IMR-90 (cell line): ENCODE results near the gene UBE2M.

ENCODE experiments used
- CEBPB ChIP-seq: IDR thresholded peaks from 2 replicates; pipeline ENCODE4 v1.6.1; 2012; ENCODE audit warnings: low read depth, low read length, improper control_type of control experiment
- CHD1 ChIP-seq: IDR thresholded peaks from 2 replicates; pipeline ENCODE4 v1.6.1; 2012; ENCODE audit warnings: low read depth, low read length, improper control_type of control experiment
- FOS ChIP-seq: fragments of 150-350 bp; IDR thresholded peaks from 2 replicates; pipeline ENCODE4 v1.6.1; 2016; ENCODE audit warnings: low read depth, low read length
- MAFK ChIP-seq: IDR thresholded peaks from 2 replicates; pipeline ENCODE4 v1.6.1; 2012; ENCODE audit warnings: low read depth, low read length, improper control_type of control experiment
- MAZ ChIP-seq: IDR thresholded peaks from 2 replicates; pipeline ENCODE4 v1.6.1; 2012; ENCODE audit warnings: low read depth, mild to moderate bottlenecking, low read length, improper control_type of control experiment, moderate library complexity, borderline replicate concordance
- MXI1 ChIP-seq: IDR thresholded peaks from 2 replicates; pipeline ENCODE4 v1.6.1; 2012; ENCODE audit warnings: low read depth, mild to moderate bottlenecking, low read length, moderate library complexity, borderline replicate concordance
- NFE2L2 ChIP-seq: fragments of 150-350 bp; IDR thresholded peaks from 2 replicates; pipeline ENCODE4 v1.6.1; 2016; ENCODE audit warnings: low read depth, mild to moderate bottlenecking, low read length
- POLR2A ChIP-seq: IDR thresholded peaks from 2 replicates; pipeline ENCODE4 v1.6.1; 2012; ENCODE audit warnings: mild to moderate bottlenecking, low read depth, low read length
- RAD21 ChIP-seq: IDR thresholded peaks from 2 replicates; pipeline ENCODE4 v1.6.1; 2012; ENCODE audit warnings: low read length, improper control_type of control experiment
- RCOR1 ChIP-seq: IDR thresholded peaks from 2 replicates; pipeline ENCODE4 v1.6.1; 2012; ENCODE audit warnings: mild to moderate bottlenecking, low read length, improper control_type of control experiment; ENCODE audit not compliant: insufficient replicate concordance
- RFX5 ChIP-seq: IDR thresholded peaks from 2 replicates; pipeline ENCODE4 v1.8.0; 2012; ENCODE audit warnings: low read depth, mild to moderate bottlenecking, low read length, moderate library complexity
- TF ChIP-seq, protein P1 (sequence below): conservative IDR thresholded peaks from 2 replicates; pipeline ENCODE4 v1.5.1; 2012; ENCODE audit warnings: mild to moderate bottlenecking, low read depth, low read length, improper control_type of control experiment
- TF ChIP-seq, protein P2 (sequence below): fragments of 150-350 bp; IDR thresholded peaks from 2 replicates; pipeline ENCODE4 v1.6.1; 2016; ENCODE audit warnings: low read depth, mild to moderate bottlenecking, low read length, moderate library complexity, borderline replicate concordance

DNA sequence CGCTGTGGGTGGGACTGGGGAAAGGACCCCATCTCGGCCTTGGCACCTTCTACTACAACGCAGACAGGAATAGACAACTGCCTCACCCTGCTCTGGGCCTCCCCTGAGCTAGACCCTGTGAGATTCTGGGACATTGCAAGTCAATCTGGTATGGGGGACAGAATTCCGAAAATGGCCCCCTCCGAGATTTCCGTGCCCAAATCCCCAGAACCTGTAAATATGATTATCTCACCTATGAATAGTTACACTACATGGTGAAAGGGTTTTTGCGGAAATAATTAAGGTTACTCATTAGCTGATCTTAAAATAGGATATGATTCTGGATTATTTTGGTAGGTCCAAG lies 38.2 kb downstream of the UBE2M start:
- TF ChIP-seq RAD21 (no peak), POLR2A (no peak), RFX5 (no peak), MAFK (no peak), RCOR1 (no peak), MXI1 (no peak), NFE2L2 (no peak), FOS (no peak), CEBPB (no peak), CHD1 (no peak), MAZ (no peak)
- TF ChIP-seq, protein P1, sequence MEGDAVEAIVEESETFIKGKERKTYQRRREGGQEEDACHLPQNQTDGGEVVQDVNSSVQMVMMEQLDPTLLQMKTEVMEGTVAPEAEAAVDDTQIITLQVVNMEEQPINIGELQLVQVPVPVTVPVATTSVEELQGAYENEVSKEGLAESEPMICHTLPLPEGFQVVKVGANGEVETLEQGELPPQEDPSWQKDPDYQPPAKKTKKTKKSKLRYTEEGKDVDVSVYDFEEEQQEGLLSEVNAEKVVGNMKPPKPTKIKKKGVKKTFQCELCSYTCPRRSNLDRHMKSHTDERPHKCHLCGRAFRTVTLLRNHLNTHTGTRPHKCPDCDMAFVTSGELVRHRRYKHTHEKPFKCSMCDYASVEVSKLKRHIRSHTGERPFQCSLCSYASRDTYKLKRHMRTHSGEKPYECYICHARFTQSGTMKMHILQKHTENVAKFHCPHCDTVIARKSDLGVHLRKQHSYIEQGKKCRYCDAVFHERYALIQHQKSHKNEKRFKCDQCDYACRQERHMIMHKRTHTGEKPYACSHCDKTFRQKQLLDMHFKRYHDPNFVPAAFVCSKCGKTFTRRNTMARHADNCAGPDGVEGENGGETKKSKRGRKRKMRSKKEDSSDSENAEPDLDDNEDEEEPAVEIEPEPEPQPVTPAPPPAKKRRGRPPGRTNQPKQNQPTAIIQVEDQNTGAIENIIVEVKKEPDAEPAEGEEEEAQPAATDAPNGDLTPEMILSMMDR: no peak
- TF ChIP-seq, protein P2, sequence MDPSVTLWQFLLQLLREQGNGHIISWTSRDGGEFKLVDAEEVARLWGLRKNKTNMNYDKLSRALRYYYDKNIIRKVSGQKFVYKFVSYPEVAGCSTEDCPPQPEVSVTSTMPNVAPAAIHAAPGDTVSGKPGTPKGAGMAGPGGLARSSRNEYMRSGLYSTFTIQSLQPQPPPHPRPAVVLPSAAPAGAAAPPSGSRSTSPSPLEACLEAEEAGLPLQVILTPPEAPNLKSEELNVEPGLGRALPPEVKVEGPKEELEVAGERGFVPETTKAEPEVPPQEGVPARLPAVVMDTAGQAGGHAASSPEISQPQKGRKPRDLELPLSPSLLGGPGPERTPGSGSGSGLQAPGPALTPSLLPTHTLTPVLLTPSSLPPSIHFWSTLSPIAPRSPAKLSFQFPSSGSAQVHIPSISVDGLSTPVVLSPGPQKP: no peak
